GM21619 (cell line): Measurements from ENCODE around the gene COMMD7.
"Not testable (repeated sequence)": the region's sequence is repeated elsewhere in the genome, so short reads cannot be mapped to it uniquely, and the experiment has no call there.

ENCODE experiments used
- ATAC-seq: cut with Tn5 transposase; IDR thresholded peaks from one replicate; pipeline ENCODE4 v1.9.1; 2021; ENCODE audit not compliant: unreplicated experiment

The COMMD7 gene

DNA sequence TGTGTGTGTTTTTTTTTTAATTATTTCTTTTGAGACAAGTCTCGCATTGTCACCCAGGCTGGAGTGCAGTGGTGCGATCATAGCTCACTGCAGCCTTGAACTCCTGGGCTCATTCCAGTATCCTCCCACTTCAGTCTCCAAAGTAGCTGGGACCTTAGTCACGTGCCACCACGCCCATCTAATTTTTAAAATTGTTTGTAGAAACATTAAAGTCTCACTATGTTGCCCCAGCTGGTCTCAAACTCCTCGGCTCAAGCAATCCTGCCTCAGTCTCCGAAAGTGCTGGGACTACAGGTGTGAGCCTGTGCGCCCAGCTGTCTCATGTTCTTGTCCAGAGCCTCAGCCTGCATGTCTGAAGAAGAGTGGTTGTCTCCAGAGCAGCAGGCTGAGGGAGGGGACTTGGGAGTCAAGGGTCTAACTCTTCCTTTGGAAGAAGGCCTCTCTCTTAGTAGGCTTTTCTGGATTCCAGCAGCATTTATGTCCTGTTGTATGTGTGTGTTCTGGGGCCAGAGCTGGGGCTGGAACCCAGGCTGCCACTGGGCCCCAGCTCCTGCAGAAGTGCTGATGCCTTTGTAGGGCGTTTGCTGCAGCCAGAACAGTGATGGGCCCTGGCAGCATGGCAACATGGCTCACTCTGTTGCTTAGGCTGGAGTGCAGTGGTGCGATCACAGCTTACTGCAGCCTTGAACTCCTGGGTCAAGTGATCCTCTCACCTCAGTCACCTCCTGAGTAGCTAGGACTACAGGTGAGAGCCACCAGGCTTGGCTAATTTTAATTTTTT, 24.3 kb upstream of the COMMD7 start:
- ATAC-seq = no peak

DNA sequence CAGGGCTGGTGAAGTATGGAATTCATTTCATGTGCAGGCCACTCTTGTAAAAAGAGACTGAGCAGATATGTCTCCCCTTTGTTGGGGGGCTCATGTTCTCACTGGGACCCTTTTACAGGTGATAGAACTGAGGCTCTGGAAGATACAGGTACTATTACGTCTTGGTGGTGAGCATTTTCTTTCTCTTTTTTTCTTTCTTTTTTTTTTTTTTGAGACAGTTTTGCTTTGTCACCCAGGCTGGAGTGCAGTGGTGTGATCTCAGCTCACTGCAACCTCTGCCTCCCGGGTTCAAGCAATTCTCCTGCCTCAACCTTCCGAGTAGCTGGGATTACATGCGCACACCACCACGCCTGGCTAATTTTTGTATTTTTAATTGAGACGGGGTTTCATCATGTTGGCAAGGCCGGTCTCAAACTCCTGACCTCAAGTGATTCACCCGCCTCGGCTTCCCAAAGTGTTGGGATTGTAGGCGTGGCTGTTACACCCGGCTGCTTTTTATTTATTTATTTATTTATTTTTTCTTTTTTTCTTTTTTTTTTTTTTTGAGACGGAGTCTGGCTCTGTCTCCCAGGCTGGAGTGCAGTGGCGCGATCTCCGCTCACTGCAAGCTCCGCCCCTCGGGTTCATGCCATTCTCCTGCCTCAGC, 22.1 kb upstream of the COMMD7 start:
- ATAC-seq = not testable (repeated sequence)

DNA sequence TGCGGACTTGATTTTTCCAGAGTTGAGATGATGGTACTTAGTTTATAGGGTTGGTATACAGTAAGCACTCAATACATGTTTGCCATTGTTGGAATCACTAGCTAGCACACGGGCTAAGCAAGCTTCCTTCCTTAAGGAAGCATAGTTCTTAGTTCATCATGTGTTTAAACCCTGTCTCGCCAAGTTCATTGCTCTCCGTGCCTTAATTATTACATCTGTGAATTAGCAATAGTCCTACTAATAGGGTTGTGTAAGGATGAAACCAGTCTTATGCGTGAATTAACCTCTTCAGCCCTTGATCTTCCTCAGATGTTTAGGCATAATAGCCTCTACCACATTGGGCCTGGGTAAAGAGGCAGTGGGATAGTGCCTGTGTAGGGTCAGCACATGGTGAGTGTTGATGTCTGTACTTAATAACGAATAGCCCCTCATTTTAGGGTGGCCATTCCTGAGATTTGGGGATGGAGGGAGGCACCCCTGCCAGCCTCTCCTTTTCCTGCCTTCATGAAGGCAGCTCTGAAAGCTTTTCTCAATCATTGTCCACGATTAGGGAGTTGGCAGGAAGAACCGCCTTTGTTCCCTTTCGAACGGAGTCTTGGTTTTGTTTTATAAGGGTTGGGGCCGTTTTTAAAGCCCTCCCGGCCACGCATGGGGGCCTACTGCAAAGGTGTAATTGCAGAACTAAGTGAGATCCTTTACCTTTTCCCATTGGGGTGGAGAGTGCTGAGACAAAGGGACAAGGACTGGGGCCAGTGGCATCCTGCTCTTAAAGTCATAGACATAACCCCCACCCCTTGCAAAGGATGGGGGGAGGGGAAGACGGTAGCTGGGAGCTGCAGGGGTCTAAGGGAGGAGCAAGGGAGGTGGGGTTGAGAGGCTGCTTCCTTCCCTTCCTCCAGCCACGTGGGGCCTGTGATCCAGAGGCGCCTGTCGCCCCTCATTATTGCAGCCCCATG, 21.0 kb upstream of the COMMD7 start:
- no peak for ATAC-seq

DNA sequence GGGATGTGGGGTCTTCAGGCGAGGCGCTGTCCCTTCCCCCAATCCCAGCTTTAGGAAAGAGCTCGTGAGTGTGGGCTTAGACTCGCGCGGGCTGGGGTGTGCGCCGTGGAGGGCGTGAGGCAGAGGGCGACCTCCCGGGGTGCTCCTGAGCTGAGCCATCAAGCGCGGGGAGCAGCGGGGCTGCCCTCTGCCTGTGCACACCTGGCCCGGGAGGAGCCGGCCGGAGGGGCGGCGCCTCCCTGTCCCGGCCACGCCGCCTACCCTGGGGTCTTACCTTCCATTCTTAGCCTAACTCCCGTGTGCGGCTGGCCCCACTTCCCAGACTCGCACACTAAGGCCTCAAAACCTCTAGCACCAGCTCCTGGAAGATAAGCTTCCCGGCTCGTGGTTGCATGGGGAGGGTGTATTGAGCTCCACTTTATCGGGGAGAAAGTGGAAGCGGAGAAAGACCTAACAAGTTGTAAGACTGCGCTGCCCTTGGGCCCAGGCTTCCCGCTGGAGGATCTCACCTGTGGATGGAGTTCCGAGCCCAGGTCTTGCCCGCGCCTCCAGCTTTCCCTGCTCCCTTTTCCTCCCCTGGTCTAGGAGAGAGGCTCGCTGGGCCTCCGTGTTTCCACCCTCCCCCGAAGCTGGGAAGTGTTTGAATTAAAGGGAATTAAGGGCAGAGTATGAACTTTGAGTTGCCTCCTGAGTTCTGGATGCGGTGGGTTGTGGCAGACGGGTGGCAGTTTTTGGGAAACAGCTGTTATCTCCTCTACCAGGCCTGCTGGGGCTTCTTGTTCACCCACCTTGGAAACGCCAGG, 20.1 kb upstream of the COMMD7 start:
- no peak for ATAC-seq

DNA sequence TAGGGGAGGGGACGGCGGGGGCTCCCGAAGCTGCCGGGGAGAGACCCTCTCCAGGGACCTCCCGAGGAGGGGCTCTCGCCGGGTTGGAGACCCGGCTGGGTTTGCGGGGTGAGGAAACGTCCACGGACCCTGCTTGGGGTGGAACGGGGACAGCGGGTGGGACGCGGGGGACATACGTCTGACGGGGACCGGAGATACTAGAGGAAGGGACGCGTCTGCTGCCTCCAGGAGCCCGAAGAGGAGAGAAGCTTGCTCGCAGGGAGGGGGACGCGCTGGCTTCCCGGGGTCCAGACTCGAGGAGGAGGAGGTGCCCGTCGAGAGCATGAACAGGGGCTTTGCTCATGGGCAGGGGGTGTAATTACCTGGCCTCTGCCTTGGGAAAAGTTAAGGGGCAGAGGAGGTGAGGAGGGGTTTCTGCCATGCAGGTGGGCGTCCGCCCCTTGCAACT, 19.5 kb upstream of the COMMD7 start:
- no peak for ATAC-seq

DNA sequence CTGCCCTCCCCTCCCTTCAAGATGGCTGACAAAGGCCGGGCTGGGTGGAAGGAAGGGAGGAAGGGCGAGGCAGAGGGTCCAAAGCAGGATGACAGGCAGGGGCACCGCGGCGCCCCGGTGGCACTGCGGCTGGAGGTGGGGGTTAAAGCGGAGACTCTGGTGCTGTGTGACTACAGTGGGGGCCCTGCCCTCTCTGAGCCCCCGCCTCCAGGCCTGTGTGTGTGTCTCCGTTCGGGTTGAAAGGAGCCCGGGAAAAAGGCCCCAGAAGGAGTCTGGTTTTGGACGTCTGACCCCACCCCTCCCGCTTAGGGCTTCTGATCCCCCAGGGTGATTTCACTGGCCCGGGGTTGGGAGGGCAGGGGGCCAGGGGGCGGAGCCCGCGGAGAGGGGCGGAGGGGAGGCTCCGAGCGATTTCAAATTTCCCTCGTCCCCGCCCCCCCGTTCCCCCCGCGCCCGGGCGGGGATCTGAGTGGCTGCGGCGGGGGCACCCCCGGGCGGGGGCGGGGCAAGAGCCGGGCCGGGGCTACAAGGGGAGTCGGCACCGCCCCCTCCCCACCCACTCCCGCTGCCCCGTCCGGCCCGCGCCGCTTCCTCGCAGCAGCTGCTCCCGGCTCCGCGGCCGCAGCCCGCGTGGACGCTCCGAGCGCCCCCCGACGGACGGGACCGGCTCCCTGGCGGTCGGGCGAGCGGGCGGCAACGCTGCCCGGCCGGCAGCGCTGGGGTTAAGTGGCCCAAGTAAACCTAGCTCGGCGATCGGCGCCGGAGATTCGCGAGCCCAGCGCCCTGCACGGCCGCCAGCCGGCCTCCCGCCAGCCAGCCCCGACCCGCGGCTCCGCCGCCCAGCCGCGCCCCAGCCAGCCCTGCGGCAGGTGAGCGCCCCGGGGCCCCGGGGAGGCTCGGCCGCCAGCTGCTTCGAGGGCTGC, 18.8 kb upstream of the COMMD7 start, which contains the start of gene DNMT3B:
Gene DNMT3B (plus strand): TSS at position 555 of the 923 bp plus-strand sequence. CDS start 17,939 bp downstream, outside the sequence.
- peak; percentile 44 for ATAC-seq

DNA sequence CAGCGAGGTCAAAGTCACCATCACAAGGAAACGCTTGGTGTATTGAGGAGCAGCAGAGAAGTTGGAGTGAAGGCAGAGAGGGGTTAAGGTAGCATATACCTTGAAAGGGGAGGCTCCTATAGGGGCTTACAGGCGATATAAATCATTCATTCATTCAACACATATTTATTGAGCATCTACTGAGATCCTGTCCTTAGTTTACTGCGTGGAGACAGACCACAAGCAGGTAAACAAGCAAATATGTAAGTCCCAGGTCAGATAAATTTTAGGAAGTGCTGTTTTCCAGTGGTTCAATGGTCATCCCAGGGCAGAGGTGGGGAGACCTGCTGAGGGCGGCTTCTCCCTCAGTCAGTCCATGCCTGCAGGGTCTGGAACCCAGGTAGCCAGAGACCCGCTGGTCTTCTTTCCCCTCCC, 18.2 kb upstream of the COMMD7 start:
- ATAC-seq = no peak

DNA sequence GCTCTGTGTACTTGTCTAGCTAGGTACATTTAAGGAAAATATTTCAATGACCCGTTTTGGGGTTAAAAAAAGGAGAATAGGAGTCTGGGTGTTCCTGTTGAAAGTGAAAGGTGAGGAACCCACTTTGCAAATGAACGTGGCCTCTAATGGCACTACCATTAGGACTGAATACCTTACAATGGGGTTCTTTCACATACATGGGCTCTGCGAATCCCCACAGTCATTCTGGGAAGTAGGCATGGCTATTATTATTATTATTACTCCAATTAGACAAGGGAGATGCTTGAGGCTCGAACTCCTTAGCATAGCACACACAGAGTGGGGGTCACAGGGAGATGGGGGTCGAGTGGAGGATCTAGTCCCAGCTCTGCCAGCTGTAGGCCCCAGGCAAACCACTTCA, 12.9 kb upstream of the COMMD7 start:
- ATAC-seq = no peak

DNA sequence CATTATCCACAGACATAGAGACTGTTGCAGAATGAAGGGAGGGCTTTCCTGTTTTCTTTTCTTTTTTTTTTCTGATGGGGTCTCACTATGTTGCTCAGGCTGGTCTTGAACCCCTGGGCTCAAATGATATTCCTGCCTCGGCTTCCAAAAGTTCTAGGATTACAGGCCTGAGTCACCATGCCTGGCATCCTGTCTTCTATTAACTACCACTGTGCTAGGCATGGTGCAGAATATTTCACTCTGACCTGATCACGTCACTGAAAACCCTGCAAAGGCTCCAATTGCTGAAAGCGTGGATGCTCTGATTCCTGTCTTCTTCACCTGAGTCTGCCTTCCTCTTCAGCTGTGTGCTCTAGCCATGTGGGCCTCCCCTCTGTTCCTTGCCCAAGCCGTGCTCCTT, 10.5 kb upstream of the COMMD7 start:
- no peak for ATAC-seq

DNA sequence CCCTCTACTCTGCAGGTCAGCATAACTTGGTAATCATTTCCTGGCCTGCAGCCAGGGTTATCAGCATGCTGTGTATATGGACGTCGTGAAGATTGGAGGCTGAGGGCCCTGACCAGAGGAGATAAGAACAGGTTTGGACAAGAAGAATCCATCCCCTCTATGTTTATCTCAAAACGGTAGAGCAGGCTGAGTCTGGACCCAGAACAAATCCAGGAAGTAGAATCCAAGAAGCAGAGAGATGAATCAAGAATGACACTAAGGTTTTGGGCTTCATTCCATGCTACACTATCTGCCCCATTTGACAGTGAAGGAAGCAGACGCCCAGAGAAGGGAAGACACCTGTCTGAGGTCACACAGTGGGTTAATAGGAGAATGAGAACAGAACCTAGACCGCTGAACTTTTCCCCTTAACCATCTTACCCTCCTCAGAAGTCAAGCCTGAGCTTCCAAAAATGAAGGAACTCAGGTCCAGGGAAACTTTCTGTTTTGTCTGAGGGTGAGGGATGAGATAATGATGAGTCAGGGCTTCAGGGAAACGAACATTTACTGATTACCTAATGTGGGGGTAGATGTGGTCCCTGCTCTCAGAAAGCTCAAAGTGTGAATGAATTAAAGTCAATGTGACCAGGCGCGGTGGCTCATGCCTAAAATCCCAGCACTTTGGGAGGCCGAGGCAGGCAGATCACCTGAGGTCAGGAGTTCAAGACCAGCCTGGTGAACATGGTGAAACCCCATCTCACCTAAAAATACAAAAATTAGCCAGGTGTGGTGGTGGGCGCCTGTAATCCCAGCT, 9.4 kb upstream of the COMMD7 start:
- ATAC-seq = no peak

DNA sequence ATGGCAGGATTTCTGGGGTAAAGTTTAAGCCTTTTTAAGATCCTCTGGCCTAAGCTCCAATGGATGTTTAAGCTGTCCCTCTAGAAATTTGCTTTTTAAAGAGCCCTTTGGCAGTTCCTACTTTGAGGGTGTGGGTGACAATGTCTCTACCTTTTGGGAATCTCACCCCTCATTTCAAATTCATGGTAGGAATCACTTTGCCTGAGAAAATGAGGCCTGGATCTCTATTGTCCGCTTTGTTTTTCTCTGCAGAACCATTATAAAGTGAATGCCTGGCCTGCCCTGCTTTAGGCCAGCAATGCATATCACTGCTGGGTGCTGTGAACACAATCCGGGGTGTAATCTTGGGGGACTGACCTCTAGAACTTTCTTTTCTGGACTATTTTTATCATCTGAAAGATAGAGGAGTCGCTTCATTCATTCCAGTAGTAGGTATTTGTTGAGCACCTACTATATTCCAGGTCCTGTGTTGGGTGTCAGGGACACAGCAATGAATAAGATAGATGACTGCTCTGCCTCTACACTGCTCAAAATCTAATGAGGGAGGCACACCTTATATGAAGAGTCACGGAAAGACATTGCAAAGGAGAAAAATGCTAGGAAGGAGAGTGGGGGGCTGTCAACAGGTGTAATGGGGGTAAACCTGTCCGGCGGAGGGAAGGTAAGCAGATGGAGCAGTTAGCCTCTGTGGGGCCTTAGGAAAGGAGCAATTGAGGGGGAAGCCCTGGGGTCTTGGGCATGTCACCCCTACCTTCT, 8.6 kb upstream of the COMMD7 start:
- ATAC-seq = no peak

DNA sequence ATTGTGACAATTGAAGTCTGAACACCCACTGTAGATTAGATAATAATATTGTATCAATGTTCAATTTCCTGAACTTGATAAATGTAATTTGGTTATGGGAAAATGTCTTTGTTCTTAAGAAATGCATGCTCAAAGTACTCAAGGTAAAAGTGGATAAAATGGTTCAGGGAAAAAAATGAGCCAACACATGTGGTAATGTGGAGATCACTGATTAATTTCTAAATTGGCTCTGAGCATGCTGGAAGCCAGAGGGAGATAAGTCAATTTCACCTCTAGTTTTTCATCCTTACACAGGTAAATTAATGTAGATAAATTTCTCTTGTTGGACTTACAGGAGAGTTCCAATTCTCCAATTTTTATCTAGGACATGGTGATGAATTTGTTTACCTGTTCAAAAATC, 8.0 kb upstream of the COMMD7 start:
- ATAC-seq = no peak

DNA sequence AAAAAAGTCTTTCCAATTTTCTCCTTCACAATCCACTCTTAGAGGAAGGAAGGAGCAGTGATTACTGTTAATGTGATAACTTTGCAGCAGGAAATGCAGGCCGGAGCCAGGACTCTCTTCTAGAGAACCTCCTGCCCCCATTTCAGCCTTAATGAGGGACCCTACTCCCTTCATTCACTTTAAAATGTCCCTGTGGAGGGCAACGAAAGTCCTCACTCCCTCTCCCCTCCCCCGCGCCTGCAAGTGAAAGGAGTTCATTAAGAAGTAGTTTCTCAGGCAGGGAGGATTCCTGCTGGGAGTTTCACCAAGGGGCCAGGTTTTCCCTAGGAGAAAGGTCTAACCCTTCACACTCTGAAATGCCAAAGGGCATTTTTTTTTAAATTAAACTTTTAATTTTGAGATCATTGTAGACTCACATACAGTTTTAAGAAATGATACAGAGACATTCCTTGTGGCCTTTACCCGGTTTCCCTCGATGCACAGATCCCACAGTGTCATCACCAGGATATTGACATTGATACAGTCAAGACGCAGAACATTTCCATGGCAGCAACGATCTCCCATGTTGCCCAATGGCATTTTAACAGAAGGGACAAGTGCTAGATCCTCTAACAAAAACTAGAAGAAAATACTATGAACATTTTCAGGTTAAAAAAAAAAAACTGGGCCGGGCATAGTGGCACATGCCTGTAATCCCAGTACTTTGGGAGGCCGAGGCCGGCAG, 6.8 kb upstream of the COMMD7 start:
- no peak for ATAC-seq

DNA sequence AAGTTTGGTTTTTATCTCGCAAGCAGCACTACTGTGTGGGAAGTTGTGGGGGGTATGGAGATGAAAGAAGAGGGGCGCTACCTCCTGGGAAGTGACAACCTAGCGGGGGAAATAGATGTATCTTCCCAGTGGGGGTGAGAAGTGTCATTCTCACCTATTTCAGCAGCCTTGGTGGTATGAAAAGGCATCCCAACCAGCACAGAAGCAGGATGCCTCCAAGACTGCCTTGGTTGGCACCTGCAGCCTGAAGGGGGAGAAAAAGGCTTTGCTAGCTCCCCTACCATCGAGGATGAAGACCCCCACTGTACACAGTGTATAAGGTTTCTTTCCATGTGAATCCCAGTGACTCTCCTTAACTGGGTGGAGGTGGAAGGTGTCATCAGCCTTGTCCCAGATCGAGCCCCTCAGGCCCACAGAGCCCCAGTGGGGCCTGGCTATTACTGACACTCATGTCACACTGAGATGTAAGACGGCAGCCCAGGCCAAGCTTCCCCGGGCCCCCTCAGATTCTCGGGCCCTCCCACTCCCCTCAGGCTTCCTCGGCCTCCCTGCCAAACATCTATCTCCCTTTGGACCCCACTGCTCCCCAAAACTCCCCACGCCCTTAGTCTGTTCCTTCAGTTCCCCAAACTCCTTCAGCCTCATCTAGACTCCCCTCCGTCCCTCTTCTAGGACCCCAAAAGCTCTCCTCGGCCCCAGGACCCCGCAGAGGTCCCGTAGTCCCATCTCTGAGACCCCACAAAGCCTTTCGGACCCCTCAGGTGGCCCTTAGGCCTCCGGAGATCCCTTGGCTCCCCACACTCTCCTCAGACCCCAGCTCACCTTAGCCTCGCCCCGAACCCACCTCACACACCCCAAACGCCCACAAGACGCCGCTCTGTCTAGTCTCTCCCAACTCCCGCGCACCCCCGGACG, 688 bp downstream of the COMMD7 start:
- ATAC-seq = no peak

DNA sequence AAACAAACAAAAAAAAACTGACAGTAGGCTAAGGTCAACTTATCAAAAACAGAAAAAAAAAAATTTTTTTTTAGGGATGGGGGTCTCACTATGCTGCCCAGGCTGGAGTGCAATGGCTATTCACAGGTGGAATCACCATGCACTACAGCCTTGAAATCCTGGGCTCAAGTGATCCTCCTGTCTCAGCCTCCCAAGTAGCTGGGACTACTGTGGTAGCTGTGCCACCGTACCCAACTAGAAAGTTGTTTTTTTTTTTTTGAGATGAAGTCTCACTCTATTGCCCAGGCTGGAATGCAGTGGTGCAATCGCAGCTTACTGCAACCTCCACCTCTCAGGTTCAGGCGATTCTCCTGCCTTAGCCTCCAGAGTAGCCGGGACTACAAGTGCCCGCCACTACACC, 2.1 kb downstream of the COMMD7 start:
- no peak for ATAC-seq
